IMR-90 (cell line): ENCODE results near the gene MELTF.

Experiments
- CTCF ChIP-seq: conservative IDR thresholded peaks from 2 replicates; pipeline ENCODE4 v1.5.1; 2012; ENCODE audit warnings: mild to moderate bottlenecking, low read depth, low read length, improper control_type of control experiment
- MAZ ChIP-seq: IDR thresholded peaks from 2 replicates; pipeline ENCODE4 v1.6.1; 2012; ENCODE audit warnings: low read depth, mild to moderate bottlenecking, low read length, improper control_type of control experiment, moderate library complexity, borderline replicate concordance
- POLR2A ChIP-seq: IDR thresholded peaks from 2 replicates; pipeline ENCODE4 v1.6.1; 2012; ENCODE audit warnings: mild to moderate bottlenecking, low read depth, low read length

- TF ChIP-seq CTCF (no peak), POLR2A (no peak), MAZ (no peak)
These were observed 32.8 kb upstream of the MELTF start for GRCh38 chr3:197062446-197062845.
